VCaP (cell line): ENCODE data around the gene MACROD2.

Experiments
- H3K27ac ChIP-seq: fragments of 450-650 bp; 2 replicates; pipeline ENCODE4 v1.5.1; 2017
- TF ChIP-seq, protein P1 (sequence below): fragments of 450-650 bp; conservative IDR thresholded peaks from 2 replicates; pipeline ENCODE4 v1.5.1; 2017; ENCODE audit warnings: mild to moderate bottlenecking, moderate library complexity

MACROD2 gene

GRCh38 chr20:14707026-14707680 is 711.8 kb downstream of the MACROD2 start:
- H3K27ac ChIP-seq, result no peak overlapping the region

DNA sequence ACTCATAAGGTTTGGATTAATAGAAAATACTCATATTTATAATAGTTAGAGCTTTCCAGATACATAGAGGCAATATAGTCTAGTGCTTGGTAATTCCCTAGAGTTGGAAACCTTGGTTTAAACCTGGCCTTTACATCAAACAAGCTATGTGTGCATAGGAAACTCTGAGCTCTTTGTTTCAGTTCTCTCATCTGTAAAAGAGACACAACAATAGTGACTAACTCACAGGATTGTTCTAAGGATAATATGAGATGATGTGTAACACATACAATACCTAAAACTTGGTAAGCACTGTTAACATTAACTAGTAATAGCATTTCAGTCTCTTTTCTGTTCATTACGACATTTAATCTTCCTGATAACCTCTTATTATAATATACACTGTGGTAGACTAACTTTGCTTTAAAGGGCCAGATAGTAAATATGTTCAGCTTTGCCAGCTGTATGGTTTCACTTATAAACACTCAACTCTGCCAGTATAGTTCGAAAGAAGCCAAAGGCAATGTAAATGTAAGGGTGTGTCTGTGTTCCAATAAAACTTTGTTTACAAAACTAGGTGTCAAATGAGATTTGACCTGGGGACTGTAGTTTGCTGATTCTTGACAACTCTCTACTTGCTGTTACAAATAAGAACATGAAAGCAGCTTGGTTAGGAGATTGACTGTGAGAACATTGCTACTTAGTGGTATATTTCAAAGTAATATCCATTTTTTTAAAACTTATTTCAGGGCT is 712.7 kb downstream of the MACROD2 start:
- H3K27ac ChIP-seq, result no peak overlapping the region
- TF ChIP-seq, protein P1, sequence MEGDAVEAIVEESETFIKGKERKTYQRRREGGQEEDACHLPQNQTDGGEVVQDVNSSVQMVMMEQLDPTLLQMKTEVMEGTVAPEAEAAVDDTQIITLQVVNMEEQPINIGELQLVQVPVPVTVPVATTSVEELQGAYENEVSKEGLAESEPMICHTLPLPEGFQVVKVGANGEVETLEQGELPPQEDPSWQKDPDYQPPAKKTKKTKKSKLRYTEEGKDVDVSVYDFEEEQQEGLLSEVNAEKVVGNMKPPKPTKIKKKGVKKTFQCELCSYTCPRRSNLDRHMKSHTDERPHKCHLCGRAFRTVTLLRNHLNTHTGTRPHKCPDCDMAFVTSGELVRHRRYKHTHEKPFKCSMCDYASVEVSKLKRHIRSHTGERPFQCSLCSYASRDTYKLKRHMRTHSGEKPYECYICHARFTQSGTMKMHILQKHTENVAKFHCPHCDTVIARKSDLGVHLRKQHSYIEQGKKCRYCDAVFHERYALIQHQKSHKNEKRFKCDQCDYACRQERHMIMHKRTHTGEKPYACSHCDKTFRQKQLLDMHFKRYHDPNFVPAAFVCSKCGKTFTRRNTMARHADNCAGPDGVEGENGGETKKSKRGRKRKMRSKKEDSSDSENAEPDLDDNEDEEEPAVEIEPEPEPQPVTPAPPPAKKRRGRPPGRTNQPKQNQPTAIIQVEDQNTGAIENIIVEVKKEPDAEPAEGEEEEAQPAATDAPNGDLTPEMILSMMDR, result no peak

More at GRCh38 chr20:14707026-14707680, 711.8 kb downstream of the MACROD2 start:
- TF ChIP-seq, protein P1, result no peak

GRCh38 chr20:14709439-14709838 is 714.1 kb downstream of the MACROD2 start:
- H3K27ac ChIP-seq, result no peak overlapping the region
- TF ChIP-seq, protein P1, result no peak

DNA sequence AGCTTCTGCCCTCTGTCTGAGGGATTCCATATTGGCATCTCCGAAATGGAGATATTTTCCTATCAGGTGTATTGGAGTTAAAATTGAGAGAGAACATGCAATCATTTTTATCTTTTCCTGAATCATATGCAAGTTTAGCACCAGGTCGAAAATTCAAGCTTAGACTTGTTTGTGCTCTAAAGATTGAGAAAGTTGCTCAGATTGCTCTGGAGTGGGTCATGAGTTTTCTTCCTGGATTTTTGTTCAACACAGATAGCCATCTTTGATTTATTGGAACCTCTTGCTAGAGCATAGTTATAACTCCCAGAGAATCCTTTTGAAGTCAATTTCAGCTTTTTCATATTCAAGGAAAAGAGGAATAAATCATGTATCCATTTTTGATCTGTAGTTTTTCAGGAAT is 715.6 kb downstream of the MACROD2 start:
- TF ChIP-seq, protein P1, result no peak
- H3K27ac ChIP-seq, result no peak overlapping the region

- TF ChIP-seq, protein P1, result no peak
- H3K27ac ChIP-seq, result no peak overlapping the region
Measured at GRCh38 chr20:14711652-14712051, 716.3 kb downstream of the MACROD2 start.

DNA sequence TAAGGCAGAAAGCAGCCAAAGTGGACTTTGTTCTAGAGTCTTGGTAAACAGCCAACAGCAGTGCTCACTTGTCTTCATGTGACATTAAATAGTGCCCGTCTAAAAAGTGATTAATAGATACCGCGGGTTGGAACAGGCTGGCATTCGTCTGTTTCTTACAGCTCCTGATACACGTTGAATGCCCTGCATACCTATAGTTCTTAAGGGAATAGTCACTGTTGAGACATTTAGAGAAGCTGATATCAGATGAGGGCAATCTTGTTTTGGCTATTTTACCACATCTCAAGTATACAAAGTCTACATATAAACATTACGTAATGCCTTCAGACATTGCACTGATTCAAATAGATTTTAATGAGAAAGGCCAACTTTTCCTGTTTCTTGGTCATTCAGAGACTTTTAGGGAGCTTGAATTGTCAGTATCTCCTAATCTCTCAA is 717.0 kb downstream of the MACROD2 start:
- TF ChIP-seq, protein P1, result no peak
- H3K27ac ChIP-seq, result no peak overlapping the region

DNA sequence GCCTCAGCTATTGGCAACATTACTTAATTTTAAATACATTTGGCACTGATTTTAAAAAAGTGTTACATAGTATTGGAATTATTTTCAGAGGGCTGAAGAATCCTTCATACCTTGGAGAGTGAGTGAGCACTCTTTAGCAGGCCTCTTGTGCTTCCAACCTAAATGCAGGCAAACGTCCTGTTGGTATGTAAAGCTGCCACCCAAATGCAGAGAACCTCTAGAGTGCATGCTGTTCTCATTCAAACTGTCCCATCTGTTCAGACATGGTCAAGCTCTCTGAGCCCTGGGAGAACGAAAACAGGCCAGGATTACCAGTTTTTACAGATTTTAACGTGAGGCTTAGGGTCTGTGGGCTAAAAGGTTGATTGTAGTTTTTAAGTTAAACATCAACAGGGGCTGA is 720.1 kb downstream of the MACROD2 start:
- TF ChIP-seq, protein P1, result no peak
- no peak overlapping the region for H3K27ac ChIP-seq
